Astrocyte (in vitro differentiated cells and primary cell): Measurements from ENCODE around the gene HLX. TPM values are rescaled to one million over a fixed set of nuclear protein-coding genes. Genes with fewer than 3 reads are reported as not detected.

ENCODE experiments used
- DNase-seq: peaks from one replicate; pipeline ENCODE4 v3.0.0-alpha.2; 2010; ENCODE audit warnings: low read depth
- FAIRE-seq: peaks from 2 replicates; lab custom pipeline; 2011; peaks lifted over from hg19 to GRCh38; lab: Jason Lieb, UNC
- H2AFZ ChIP-seq: 2 replicates; pipeline ENCODE4 v1.6.0; 2012; ENCODE audit warnings: low read depth, low read length, inconsistent platforms
- H3K27ac ChIP-seq: 2 replicates; pipeline ENCODE4 v1.5.1; 2011; ENCODE audit warnings: low read depth, low read length, inconsistent platforms
- H3K27me3 ChIP-seq: 2 replicates; pipeline ENCODE4 v1.6.0; 2011; ENCODE audit warnings: low read length, inconsistent platforms; ENCODE audit not compliant: insufficient read depth
- H3K36me3 ChIP-seq: 2 replicates; pipeline ENCODE4 v1.5.1; 2011; ENCODE audit warnings: low read length, inconsistent platforms; ENCODE audit not compliant: insufficient read depth
- H3K4me1 ChIP-seq: 2 replicates; pipeline ENCODE4 v1.5.1; 2011; ENCODE audit warnings: low read length, inconsistent platforms; ENCODE audit not compliant: insufficient read depth
- H3K4me2 ChIP-seq: 2 replicates; pipeline ENCODE4 v1.6.0; 2012; ENCODE audit warnings: low read length, inconsistent platforms
- H3K4me3 ChIP-seq: 2 replicates; pipeline ENCODE4 v1.5.1; 2011; ENCODE audit warnings: low read depth, mild to moderate bottlenecking, low read length, inconsistent platforms; ENCODE audit not compliant: insufficient read depth
- H3K79me2 ChIP-seq: 2 replicates; pipeline ENCODE4 v1.6.0; 2012; ENCODE audit warnings: mild to moderate bottlenecking, low read length, inconsistent platforms; ENCODE audit not compliant: insufficient read depth
- H3K9ac ChIP-seq: 2 replicates; pipeline ENCODE4 v1.6.0; 2012; ENCODE audit warnings: mild to moderate bottlenecking, low read length, inconsistent platforms
- H3K9me3 ChIP-seq: 2 replicates; pipeline ENCODE4 v1.5.1; 2012; ENCODE audit warnings: low read depth, mild to moderate bottlenecking, low read length, inconsistent platforms; ENCODE audit not compliant: insufficient read depth
- H4K20me1 ChIP-seq: 2 replicates; pipeline ENCODE4 v1.6.0; 2012; ENCODE audit warnings: low read length, inconsistent platforms; ENCODE audit not compliant: insufficient read depth
- H3K27ac Mint-ChIP-seq: one replicate; pipeline ENCODE4 v1.8.0; 2021; ENCODE audit warnings: mild to moderate bottlenecking, mixed read lengths; ENCODE audit not compliant: unreplicated experiment
- H3K27me3 Mint-ChIP-seq: one replicate; pipeline ENCODE4 v1.8.0; 2021; ENCODE audit warnings: low read depth, mixed read lengths; ENCODE audit not compliant: unreplicated experiment
- H3K36me3 Mint-ChIP-seq: one replicate; pipeline ENCODE4 v1.8.0; 2021; ENCODE audit warnings: low read depth, mixed read lengths; ENCODE audit not compliant: unreplicated experiment
- H3K4me1 Mint-ChIP-seq: one replicate; pipeline ENCODE4 v1.8.0; 2021; ENCODE audit warnings: low read depth, mixed read lengths; ENCODE audit not compliant: unreplicated experiment
- H3K4me3 Mint-ChIP-seq: one replicate; pipeline ENCODE4 v1.8.0; 2021; ENCODE audit warnings: mild to moderate bottlenecking, moderate library complexity, mixed read lengths; ENCODE audit not compliant: unreplicated experiment
- H3K9me3 Mint-ChIP-seq: one replicate; pipeline ENCODE4 v1.8.0; 2021; ENCODE audit warnings: mild to moderate bottlenecking, mixed read lengths; ENCODE audit not compliant: unreplicated experiment
- CTCF ChIP-seq: IDR thresholded peaks from 2 replicates; pipeline ENCODE4 v1.5.1; 2011; ENCODE audit warnings: low read depth, mild to moderate bottlenecking, inconsistent platforms, low read length, moderate library complexity; ENCODE audit not compliant: insufficient read depth
- EZH2 ChIP-seq: IDR thresholded peaks from 2 replicates; pipeline ENCODE4 v1.6.1; 2012; ENCODE audit warnings: mild to moderate bottlenecking, low read length, inconsistent platforms; ENCODE audit not compliant: insufficient read depth
- total RNA-seq: library from RNA; stranded (reverse); gene quantifications from 2 replicates; pipeline ENCODE4 v1.2.1, GENCODE V29; 2021

HLX gene
- total RNA-seq, 1 donor from 2014 or later: 1.4 TPM

DNA sequence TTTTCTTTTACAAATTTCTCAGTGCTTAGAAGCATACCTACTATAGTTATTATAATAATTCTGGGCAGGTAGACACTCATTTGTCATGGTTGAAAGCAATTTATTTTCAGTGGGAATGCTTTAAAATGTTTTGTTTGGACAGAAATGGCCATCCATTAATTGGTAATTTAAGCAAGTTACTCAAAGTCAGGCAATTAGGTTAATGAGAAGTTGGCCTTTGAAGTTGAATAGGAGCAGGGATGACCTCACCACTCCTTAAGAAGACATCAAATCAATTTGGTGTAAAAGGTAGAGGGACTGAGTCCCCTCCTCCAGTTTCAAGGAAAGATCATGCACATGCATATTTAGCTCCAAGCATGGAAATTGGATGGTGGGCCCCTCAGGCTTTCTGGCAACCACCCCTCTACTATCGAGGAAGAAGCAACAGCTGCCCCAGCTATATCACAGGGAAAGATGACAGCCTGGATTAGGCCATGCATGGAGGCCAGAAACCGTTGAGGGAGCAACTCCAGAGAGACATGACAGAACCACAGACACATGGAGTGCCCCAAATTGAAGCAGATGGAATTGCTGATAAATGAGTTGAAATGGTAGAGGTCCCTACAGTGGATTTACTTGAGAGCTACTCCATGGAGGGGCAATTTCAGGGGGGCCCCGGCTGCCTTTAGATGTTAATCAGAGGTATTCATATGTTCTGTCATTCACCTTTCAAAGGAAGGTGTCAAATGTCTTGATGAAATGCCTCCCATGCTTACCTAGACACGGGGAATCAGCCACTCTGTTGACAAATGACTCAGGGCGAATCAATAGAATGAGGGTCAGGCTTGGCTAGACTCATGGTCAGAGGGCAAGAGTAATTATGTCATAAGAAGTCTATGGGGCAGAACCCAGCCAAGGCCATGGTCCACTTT is 26.7 kb downstream of the HLX start:
- DNase-seq (no peak), FAIRE-seq (no peak)
- H3K4me1 ChIP-seq: no peaks in the 10 kb centered on the region
- Mint-ChIP-seq H3K4me3 (no peak overlapping the region), H3K27ac (no peak overlapping the region), H3K9me3 (peaks cover 3% of the 10 kb centered on the region), H3K27me3 (peaks cover 36% of the 10 kb centered on the region), H3K4me1 (no peaks in the 10 kb centered on the region), H3K36me3 (no peaks in the 10 kb centered on the region)
- H3K9ac ChIP-seq: no peak overlapping the region
- no peaks in the 10 kb centered on the region for H3K27me3 ChIP-seq
- no peaks in the 10 kb centered on the region for H4K20me1 ChIP-seq
- H3K79me2 ChIP-seq: no peaks in the 10 kb centered on the region
- no peak overlapping the region for H2AFZ ChIP-seq
- no peaks in the 10 kb centered on the region for H3K9me3 ChIP-seq
- no peaks in the 10 kb centered on the region for H3K36me3 ChIP-seq
- H3K27ac ChIP-seq: no peak overlapping the region
- no peak for TF ChIP-seq EZH2
- no peak for TF ChIP-seq CTCF
- H3K4me3 ChIP-seq: no peak overlapping the region
- no peak overlapping the region for H3K4me2 ChIP-seq

DNA sequence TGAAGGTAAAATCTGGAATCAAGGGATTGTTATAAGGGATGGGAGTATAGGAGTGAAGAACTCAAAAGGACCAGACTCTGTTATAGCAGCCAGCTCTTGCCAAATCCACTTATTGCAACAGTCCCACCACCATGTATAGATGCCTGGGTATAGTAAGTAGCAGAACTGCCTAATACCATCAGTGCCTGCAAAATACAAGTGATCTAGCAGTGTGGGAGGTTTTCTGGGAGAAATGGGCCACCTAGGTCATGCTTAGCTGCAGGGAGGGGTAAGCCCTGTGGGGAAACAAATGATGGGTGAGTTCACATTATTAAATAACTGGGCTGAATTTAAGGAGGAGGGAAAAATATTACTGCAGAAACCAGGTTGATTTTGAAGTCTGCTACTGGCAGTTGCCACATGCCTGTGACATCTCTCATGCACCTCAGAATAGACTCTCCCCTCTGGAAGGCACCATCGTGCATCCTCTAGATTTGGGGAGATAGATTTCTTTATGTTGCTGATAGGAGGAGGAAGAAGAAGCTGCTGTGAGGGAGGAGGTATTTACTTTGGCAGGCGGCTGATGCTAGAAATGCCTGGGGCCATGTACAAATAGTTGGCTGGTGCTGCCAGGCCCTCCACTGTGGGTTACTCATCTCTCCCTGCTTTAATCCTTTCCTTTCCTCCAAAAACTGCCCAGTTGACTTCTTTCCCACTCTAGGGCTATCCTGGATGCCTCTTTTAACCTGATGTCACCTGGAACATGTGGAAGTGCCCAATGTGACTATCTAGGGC is 27.5 kb downstream of the HLX start:
- no peaks in the 10 kb centered on the region for H4K20me1 ChIP-seq
- H3K36me3 ChIP-seq: no peaks in the 10 kb centered on the region
- H3K27ac ChIP-seq: no peak overlapping the region
- no peak overlapping the region for H3K4me2 ChIP-seq
- peaks cover 36% of the 10 kb centered on the region for H3K27me3 Mint-ChIP-seq
- TF ChIP-seq EZH2: no peak
- TF ChIP-seq CTCF: no peak
- H3K9ac ChIP-seq: no peak overlapping the region
- DNase-seq (no peak), FAIRE-seq (no peak)
- no peaks in the 10 kb centered on the region for H3K36me3 Mint-ChIP-seq
- no peaks in the 10 kb centered on the region for H3K4me1 Mint-ChIP-seq
- H3K9me3 Mint-ChIP-seq: peaks cover 3% of the 10 kb centered on the region
- H3K79me2 ChIP-seq: no peaks in the 10 kb centered on the region
- no peaks in the 10 kb centered on the region for H3K9me3 ChIP-seq
- H3K27ac Mint-ChIP-seq: no peak overlapping the region
- H3K4me3 Mint-ChIP-seq: no peak overlapping the region
- H3K4me3 ChIP-seq: no peak overlapping the region
- H2AFZ ChIP-seq: no peak overlapping the region
- no peaks in the 10 kb centered on the region for H3K27me3 ChIP-seq
- H3K4me1 ChIP-seq: no peaks in the 10 kb centered on the region
